Heart right ventricle (tissue), 16 donors: ENCODE results near the gene ASB11. TPM values are rescaled to one million over a fixed set of nuclear protein-coding genes. Genes with fewer than 3 reads are reported as not detected.

Experiments
- ATAC-seq, 8 donors: fragments of 200-7000 bp; cut with Tn5 transposase; one replicate each; pipeline ENCODE4 v1.9.1; 2020; ENCODE audit warnings: mild to moderate bottlenecking in 8 of 8, moderate library complexity in 8 of 8, moderate number of reproducible peaks in 1 of 8
- DNase-seq, 2 donors: peaks; one replicate each; pipeline ENCODE4 v3.0.0-alpha.2; 2020
- H3K27ac ChIP-seq, 10 donors: fragments of 200-600 bp; sonication (generic) in 2 of 10; one replicate each; pipeline versions ENCODE4 v1.5.0 to v1.8.0; 2020 to 2022; ENCODE audit warnings: mild to moderate bottlenecking in 3 of 10
- H3K27me3 ChIP-seq, 7 donors: fragments of 200-600 bp; one replicate each; pipeline ENCODE4 v1.8.0; 2021 to 2022; ENCODE audit warnings: mild to moderate bottlenecking in 2 of 7
- H3K36me3 ChIP-seq, 9 donors: fragments of 200-600 bp; sonication (generic) in 1 of 9; one replicate each; pipeline versions ENCODE4 v1.5.0 to v1.8.0; 2020 to 2022; ENCODE audit warnings: mild to moderate bottlenecking in 2 of 9
- H3K4me1 ChIP-seq, 9 donors: fragments of 200-600 bp; sonication (generic) in 1 of 9; one replicate each; pipeline versions ENCODE4 v1.5.0 to v1.8.0; 2020 to 2022; ENCODE audit warnings: mild to moderate bottlenecking in 4 of 9
- H3K4me3 ChIP-seq, 10 donors: fragments of 200-600 bp; sonication (generic) in 2 of 10; one replicate each; pipeline versions ENCODE4 v1.5.0 to v1.8.0; 2020 to 2022; ENCODE audit warnings: mild to moderate bottlenecking in 7 of 10, moderate library complexity in 2 of 10
- H3K9me3 ChIP-seq, 11 donors: fragments of 200-600 bp in 10 of 11; sonication (generic) in 2 of 11; one replicate each; pipeline versions ENCODE4 v1.5.0 to v1.8.0; 2013 to 2022; ENCODE audit warnings: mild to moderate bottlenecking in 2 of 11, control low read depth in 1 of 11, moderate library complexity in 1 of 11
- WGBS, 2 donors: extraction: QIAGEN DNeasy Blood & Tissue Kit; methylation state at CpG; one replicate each; pipeline ENCODE4 v1.1.7; 2013; ENCODE audit warnings: inconsistent platforms in 1 of 2; 5-methylcytosine and 5-hydroxymethylcytosine counted together
- intact Hi-C, 10 donors: fragments of 100-400 bp; cut with DNase I; formaldehyde crosslinking; loops; one replicate each; pipeline versions ENCODE4 v1.11.1 to v1.14.2; 2022
- polyA plus RNA-seq, 2 donors: library from polyadenylated mRNA; stranded (reverse); fragments of 200-250 nt; gene quantifications; one replicate each; pipeline ENCODE4 v1.2.3, GENCODE V29; 2013
- total RNA-seq, 10 donors: library from RNA; stranded (reverse); fragmentation: NEBNext Ultra II Directional in 3 of 10; extraction: Animal tissue kit (Norgen Biotek cat#: 25700) in 3 of 10; gene quantifications; one replicate each; pipeline versions ENCODE4 v1.2.1 to v1.2.4, GENCODE V29; 2021 to 2023
- TF ChIP-seq, protein P1 (sequence below), 9 donors: fragments of 200-600 bp; sonication (generic) in 2 of 9; IDR thresholded peaks; one replicate each; pipeline versions ENCODE4 v1.5.0 to v1.8.0; 2021 to 2022; ENCODE audit warnings: antibody characterized with exemption in 9 of 9, mild to moderate bottlenecking in 5 of 9, moderate library complexity in 1 of 9
- donor health status: Arrhythmogenic right ventricular cardiomyopathy.
- donor health status: ischemic (EF 13 %, LVEDD 7.1; RV severe dilation, severe dysfunction).
- donor health status: healthy with polysubstance abuse.
- donor health status: DM: no; HTN: yes; CAD: no.
- donor health status: DM: no; HTN: no; CAD: no.
- donor health status: ischemic (EF 25% LVEDD 6.9; RV normal size, moderate dysfunction).
- donor health status: ischemic (EF 25% LVEDD 5.7; RV mildly dilated, moderate dysfunction).
- donor health status: healthy.
- donor health status: DM: yes; HTN: yes; CAD: no.
- donor health status: Ischemic cardiomyopathy.
- donor health status: ischemic (EF 35%, LVEDD 5.7; RV mildly dilated, moderate dysfunction).
- donor health status: nonischemic (EF 11% LVEDD 7.7; RV severe dilation, severe dysfunction).
- donor health status: DM: yes; HTN: yes; CAD: no.
- donor health status: PGD.
- donor health status: ischemic (EF 29% LVEDD 5.4; RV normal size, mild dysfunction).
- donor health status: nonischemic (EF 23%, LVEDD 6.1; RV moderate dilation, normal function).

ASB11 gene
- total and polyA plus RNA-seq, 12 donors: 4.3 to 149 (median 101) TPM

DNA sequence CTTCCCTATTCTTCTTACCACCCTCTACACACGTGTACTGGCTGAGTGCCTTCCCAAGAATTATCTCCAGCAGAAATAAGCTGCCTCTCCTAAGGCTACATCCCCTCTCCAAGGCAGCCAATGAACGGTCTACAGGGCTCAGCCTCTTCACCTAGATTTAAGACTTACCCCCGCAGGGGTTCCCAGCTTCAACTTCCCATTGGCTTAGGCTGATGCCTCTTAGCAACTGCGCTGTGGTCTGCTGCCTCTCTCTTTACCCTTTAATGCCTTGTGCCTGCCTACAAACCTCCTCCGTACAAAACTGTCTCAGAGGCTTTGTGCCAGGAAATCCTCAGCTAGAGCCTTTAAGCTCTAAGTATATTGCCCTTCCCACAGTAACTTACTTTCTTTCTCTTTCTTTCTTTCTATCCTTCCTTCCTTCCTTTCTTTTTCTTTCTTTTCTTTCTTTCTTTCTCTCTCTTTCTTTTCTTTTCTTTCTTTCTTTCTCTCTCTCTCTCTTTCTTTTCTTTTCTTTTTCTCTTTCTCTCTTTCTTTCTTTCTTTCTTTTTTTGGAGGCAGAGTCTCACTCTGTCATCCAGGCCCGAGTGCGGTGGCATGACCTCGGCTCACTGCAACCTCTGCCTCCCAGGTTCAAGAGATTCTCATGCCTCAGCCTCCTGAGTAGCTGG lies 35.0 kb upstream of the ASB11 start:
- ATAC-seq (no peak), DNase-seq (no peak)
- peaks cover 0 to 18% (median 0%) of the 10 kb centered on the region in 9 donors for H3K36me3 ChIP-seq
- TF ChIP-seq, protein P1, sequence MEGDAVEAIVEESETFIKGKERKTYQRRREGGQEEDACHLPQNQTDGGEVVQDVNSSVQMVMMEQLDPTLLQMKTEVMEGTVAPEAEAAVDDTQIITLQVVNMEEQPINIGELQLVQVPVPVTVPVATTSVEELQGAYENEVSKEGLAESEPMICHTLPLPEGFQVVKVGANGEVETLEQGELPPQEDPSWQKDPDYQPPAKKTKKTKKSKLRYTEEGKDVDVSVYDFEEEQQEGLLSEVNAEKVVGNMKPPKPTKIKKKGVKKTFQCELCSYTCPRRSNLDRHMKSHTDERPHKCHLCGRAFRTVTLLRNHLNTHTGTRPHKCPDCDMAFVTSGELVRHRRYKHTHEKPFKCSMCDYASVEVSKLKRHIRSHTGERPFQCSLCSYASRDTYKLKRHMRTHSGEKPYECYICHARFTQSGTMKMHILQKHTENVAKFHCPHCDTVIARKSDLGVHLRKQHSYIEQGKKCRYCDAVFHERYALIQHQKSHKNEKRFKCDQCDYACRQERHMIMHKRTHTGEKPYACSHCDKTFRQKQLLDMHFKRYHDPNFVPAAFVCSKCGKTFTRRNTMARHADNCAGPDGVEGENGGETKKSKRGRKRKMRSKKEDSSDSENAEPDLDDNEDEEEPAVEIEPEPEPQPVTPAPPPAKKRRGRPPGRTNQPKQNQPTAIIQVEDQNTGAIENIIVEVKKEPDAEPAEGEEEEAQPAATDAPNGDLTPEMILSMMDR (IDR thresholded peaks at IDR 0.05): no peak
- H3K27me3 ChIP-seq: peaks cover 0 to 27% (median 0%) of the 10 kb centered on the region in 7 donors
- 70 to 84% methylated on average over 8 of the region's 8 CpGs for WGBS, 2 donors
- no peak overlapping the region for H3K4me3 ChIP-seq
- peaks cover 0 to 3% (median 0%) of the 10 kb centered on the region in 9 donors for H3K4me1 ChIP-seq
- H3K27ac ChIP-seq: no peak overlapping the region
- intact Hi-C loops: loop anchor here in 3 of 10 donors (5.0 to 10.0 kb wide), 3 partner anchors 64 to 117 kb away; no protein-coding TSS in a partner anchor
- H3K9me3 ChIP-seq: no peaks in the 10 kb centered on the region

DNA sequence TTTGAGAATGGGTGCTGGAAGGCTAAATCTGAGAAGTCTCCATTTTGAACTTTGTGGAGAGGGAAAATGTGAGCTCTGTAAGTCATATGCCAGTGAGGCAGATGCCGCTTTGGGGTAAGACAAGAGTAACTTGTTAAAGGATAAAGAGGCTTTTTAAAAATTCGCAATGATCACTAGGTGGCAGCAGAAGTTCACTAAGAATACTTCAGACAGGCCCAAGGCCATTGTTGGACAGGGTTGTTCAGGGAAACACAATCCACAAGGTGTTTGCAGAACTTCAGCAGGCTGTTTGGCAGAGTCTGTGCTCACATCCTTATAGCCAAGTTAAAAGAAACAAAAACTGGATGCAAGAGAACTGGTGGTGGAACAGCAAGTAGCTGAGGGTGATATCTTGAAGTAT lies 33.6 kb upstream of the ASB11 start:
- Histone ChIP-seq H3K36me3 (peaks cover 0 to 22% (median 0%) of the 10 kb centered on the region in 9 donors), H3K27ac (no peak overlapping the region), H3K27me3 (peaks cover 0 to 33% (median 0%) of the 10 kb centered on the region in 7 donors), H3K4me1 (peaks cover 0 to 3% (median 0%) of the 10 kb centered on the region in 9 donors), H3K9me3 (no peaks in the 10 kb centered on the region), H3K4me3 (no peak overlapping the region)
- 18 to 30% methylated on average over 2 of the region's 2 CpGs for WGBS, 2 donors
- intact Hi-C loops: loop anchor here in 8 of 10 donors (2.0 to 10.0 kb wide), 8 partner anchors 46 to 296 kb away; no protein-coding TSS in a partner anchor
- DNase-seq (peak in 1 of 2 donors; percentile 32), ATAC-seq (peak; percentile 67 to 89 (median 72))
- TF ChIP-seq, protein P1 (IDR thresholded peaks at IDR 0.05): peak; percentile 9 to 64 (median 58)

DNA sequence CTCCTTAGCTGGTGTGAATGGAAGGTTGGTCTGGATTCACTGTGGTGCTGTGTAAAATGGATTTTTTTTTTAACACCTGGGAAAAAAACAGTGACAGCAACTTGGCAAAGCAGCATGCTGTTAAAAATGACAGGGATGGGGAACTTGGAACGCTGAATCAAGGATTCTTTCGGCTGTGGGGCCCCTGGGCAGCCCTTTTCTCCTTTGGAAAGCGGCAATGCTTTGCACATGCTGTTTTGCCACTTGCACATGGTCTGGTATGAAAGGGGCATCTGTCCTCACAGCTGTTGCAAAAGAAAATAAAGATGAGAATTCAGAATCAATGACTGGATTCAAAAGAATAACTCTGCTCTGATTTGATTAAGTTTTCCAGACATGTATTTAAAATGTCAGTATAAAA lies 30.5 kb upstream of the ASB11 start:
- Histone ChIP-seq H3K27ac (no peak overlapping the region), H3K36me3 (peaks cover 0 to 17% (median 0%) of the 10 kb centered on the region in 9 donors), H3K27me3 (peaks cover 0 to 52% (median 0%) of the 10 kb centered on the region in 7 donors), H3K4me3 (no peak overlapping the region), H3K9me3 (no peaks in the 10 kb centered on the region), H3K4me1 (peaks cover 0 to 3% (median 0%) of the 10 kb centered on the region in 9 donors)
- intact Hi-C loops: loop anchor here in 7 of 10 donors (5.0 to 10.0 kb wide), 7 partner anchors 49 to 299 kb away; no protein-coding TSS in a partner anchor
- TF ChIP-seq, protein P1 (IDR thresholded peaks at IDR 0.05): no peak
- WGBS, 2 donors: 76 to 80% methylated on average over 3 of the region's 3 CpGs
- DNase-seq (no peak), ATAC-seq (no peak)

DNA sequence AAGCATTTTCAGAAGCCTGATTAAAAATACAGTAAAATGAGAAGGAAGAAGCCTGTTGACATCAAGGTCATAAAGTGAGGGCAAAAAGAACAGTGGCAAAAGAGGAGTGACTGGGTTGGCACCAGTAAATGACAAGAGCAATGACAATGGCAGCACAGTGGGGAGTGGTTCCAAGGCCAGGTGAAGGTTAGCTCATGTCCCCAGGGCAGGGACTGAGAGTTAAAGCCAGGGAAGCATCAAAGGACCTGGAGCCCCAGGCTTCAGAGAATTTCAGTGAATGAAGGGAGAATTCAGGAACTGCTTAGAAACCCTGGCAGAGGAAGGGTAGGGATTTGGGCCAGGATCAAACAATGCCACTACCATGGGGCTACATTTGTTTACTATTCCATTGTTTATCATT lies 28.7 kb upstream of the ASB11 start:
- no peak for DNase-seq
- intact Hi-C loops: loop anchor here in 5 of 10 donors (5.0 to 10.0 kb wide), 6 partner anchors 42 to 301 kb away; no protein-coding TSS in a partner anchor
- Histone ChIP-seq H3K4me1 (no peaks in the 10 kb centered on the region), H3K36me3 (peaks cover 0 to 17% (median 0%) of the 10 kb centered on the region in 9 donors), H3K9me3 (no peaks in the 10 kb centered on the region), H3K27me3 (peaks cover 0 to 68% (median 0%) of the 10 kb centered on the region in 7 donors), H3K27ac (no peak overlapping the region), H3K4me3 (no peak overlapping the region)
- TF ChIP-seq, protein P1 (IDR thresholded peaks at IDR 0.05): no peak
- no peak for ATAC-seq
